ENCODE results near the gene PCDHGB1. TPM values are rescaled to one million over a fixed set of nuclear protein-coding genes. Genes with fewer than 3 reads are reported as not detected.

The PCDHGB1 gene
- polyA plus RNA-seq, 1 experiment = 2.2 TPM

DNA sequence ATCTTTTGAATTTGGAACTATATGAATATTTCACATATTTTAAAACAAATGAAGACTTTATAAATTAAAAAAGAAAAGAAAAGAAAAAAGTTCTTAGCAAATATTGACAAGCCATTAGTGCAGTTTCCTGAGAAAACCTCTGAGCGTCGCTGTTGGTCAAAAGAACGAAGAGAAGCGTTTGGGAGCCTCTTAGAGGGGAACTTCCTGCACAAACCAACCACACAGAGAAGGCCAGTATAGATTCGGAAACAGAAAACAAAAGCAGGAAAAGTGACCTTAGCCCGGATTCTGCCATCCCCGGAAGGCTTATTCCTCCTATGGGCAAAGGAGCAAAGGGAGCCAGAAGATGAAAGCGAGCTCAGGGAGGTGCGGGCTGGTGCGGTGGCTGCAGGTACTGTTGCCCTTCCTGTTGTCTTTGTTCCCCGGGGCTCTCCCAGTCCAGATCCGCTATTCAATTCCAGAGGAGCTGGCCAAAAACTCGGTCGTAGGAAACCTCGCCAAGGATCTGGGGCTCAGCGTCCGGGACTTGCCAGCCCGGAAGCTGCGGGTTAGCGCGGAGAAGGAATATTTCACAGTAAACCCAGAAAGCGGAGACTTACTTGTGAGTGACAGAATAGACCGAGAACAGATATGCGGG, 10.0 kb downstream of the PCDHGB1 start, which contains the start of gene PCDHGB2:
TSS of gene PCDHGB2 (plus strand) at position 205 of the 637 bp plus-strand sequence. CDS start at position 347, 142 bp downstream.
- TF ChIP-seq, protein P1, sequence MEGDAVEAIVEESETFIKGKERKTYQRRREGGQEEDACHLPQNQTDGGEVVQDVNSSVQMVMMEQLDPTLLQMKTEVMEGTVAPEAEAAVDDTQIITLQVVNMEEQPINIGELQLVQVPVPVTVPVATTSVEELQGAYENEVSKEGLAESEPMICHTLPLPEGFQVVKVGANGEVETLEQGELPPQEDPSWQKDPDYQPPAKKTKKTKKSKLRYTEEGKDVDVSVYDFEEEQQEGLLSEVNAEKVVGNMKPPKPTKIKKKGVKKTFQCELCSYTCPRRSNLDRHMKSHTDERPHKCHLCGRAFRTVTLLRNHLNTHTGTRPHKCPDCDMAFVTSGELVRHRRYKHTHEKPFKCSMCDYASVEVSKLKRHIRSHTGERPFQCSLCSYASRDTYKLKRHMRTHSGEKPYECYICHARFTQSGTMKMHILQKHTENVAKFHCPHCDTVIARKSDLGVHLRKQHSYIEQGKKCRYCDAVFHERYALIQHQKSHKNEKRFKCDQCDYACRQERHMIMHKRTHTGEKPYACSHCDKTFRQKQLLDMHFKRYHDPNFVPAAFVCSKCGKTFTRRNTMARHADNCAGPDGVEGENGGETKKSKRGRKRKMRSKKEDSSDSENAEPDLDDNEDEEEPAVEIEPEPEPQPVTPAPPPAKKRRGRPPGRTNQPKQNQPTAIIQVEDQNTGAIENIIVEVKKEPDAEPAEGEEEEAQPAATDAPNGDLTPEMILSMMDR (IDR thresholded peaks at IDR 0.05; ENCODE audit: insufficient read depth, low read depth, low read length) = peak; percentile 51
- CTCF ChIA-PET = interaction anchor here (0.6 to 2.8 kb wide), 7 partner anchors 17 to 207 kb away, joined by 3 to 9 read pairs (median 4); partner anchors contain the start of gene PCDHGA2
- POLR2A ChIA-PET = no interaction called here
- Histone ChIP-seq H3K4me3 (ENCODE audit: low read depth, low read length) (peak within 1 kb of the TSS; percentile 36), H3K27me3 (ENCODE audit: control insufficient read depth, insufficient read depth, low read length) (0 out of 2 replicates have a peak, but pooled peaks cover 2% of the 10 kb centered on the region), H3K36me3 (ENCODE audit: control insufficient read depth, insufficient read depth, low read length) (no peaks in the 10 kb centered on the region)
- no peak for DNase-seq (ENCODE audit: low read depth)

DNA sequence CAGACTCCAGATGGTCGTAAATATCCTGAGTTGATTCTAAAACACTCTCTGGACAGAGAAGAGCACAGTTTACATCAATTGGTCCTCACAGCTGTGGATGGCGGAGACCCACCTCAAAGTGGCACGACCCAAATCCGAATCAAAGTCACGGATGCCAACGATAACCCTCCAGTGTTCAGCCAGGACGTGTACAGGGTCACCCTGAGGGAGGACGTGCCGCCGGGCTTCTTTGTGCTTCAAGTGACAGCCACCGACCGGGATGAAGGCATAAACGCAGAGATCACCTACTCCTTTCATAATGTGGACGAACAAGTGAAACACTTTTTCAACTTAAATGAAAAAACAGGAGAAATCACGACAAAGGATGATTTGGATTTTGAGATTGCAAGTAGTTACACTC, 10.8 kb downstream of the PCDHGB1 start:
- TF ChIP-seq, protein P1 (IDR thresholded peaks at IDR 0.05; ENCODE audit: insufficient read depth, low read depth, low read length) = no peak
- DNase-seq (ENCODE audit: low read depth) = no peak
- H3K4me3 ChIP-seq (ENCODE audit: low read depth, low read length) = no peak overlapping the region
- CTCF ChIA-PET = interaction anchor here (0.6 to 1.1 kb wide), 3 partner anchors 68 to 203 kb away, joined by 3 to 5 read pairs (median 4); no protein-coding TSS in a partner anchor
- H3K27me3 ChIP-seq (ENCODE audit: control insufficient read depth, insufficient read depth, low read length) = peaks cover 2% of the 10 kb centered on the region; the same call in 1 of the 2 replicates
- no peaks in the 10 kb centered on the region for H3K36me3 ChIP-seq (ENCODE audit: control insufficient read depth, insufficient read depth, low read length)
- POLR2A ChIA-PET = no interaction called here

DNA sequence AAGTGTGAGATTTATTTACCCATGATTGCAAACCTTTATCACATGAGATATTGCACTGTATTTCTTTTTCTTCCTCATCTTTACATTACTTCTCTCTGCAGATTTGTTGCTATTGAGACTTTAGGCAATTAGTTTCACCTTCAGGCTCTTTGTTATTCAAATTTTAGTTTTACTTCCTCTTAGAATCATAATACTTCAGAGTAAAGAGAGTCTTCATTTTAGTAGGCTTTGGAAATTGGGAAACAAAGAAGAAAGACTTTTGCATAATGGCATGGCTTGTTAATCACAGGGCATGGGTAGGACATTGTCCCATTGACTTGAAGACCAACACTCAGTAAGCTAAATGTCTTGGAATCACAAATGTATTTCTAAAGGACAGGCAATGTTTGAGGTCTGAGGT, 12.8 kb downstream of the PCDHGB1 start:
- Histone ChIP-seq H3K4me3 (ENCODE audit: low read depth, low read length) (no peak overlapping the region), H3K36me3 (ENCODE audit: control insufficient read depth, insufficient read depth, low read length) (no peaks in the 10 kb centered on the region), H3K27me3 (ENCODE audit: control insufficient read depth, insufficient read depth, low read length) (peaks cover 2% of the 10 kb centered on the region; the same call in 1 of the 2 replicates)
- ChIA-PET POLR2A (no interaction called here), CTCF (interaction anchor here (1.0 to 2.4 kb wide), 2 partner anchors 9 to 201 kb away, joined by 3 to 17 read pairs; no protein-coding TSS in a partner anchor)
- no peak for DNase-seq (ENCODE audit: low read depth)
- TF ChIP-seq, protein P1 (IDR thresholded peaks at IDR 0.05; ENCODE audit: insufficient read depth, low read depth, low read length) = no peak

DNA sequence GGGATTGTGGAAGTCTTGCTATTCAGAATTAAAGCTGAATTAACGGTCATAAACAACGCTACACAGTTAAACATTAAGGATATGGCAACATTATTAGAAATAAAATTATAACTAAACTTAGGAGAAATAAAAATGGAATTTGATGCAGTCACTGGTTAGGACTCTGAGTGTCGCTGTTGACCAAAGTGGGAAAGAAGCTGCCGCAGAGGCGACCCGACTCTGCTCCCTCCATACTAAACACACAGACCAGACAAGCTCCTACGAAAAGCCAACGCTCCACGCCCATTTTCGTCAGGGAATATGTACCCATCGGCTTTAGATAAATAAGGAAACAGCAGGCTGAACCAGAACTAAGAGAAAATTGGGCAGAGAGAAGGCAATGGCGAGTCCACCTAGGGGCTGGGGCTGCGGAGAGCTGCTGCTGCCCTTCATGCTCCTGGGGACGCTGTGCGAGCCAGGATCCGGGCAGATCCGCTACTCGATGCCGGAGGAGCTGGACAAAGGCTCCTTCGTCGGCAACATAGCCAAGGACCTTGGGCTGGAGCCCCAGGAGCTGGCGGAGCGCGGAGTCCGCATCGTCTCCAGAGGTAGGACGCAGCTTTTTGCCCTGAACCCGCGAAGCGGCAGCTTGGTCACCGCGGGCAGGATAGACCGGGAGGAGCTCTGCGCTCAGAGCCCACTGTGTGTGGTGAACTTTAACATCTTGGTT, 14.2 kb downstream of the PCDHGB1 start, which contains the start of gene PCDHGA5:
TSS of gene PCDHGA5 (plus strand) at position 211 of the 709 bp plus-strand sequence. CDS start at position 380, 169 bp downstream.
- DNase-seq (ENCODE audit: low read depth) = no peak
- peak within 1 kb of the TSS; percentile 30 for H3K4me3 ChIP-seq (ENCODE audit: low read depth, low read length)
- CTCF ChIA-PET = interaction anchor here (0.6 to 2.6 kb wide), 19 partner anchors 9 to 228 kb away, joined by 3 to 17 read pairs (median 4); partner anchors contain the start of genes PCDHGA10, PCDHGA11, PCDHGA4 and PCDHGA6
- TF ChIP-seq, protein P1 (IDR thresholded peaks at IDR 0.05; ENCODE audit: insufficient read depth, low read depth, low read length) = peak; percentile 32; the same call in 1 of the 2 replicates
- peaks cover 2% of the 10 kb centered on the region; the same call in 1 of the 2 replicates for H3K27me3 ChIP-seq (ENCODE audit: control insufficient read depth, insufficient read depth, low read length)
- H3K36me3 ChIP-seq (ENCODE audit: control insufficient read depth, insufficient read depth, low read length) = no peaks in the 10 kb centered on the region
- POLR2A ChIA-PET = no interaction called here
